Endothelial cell of umbilical vein (primary cell): ENCODE measurements around the gene DNMT1. TPM values are rescaled to one million over a fixed set of nuclear protein-coding genes. Genes with fewer than 3 reads are reported as not detected.

Source experiments
- BruUV-seq: library from RNA; stranded (reverse); fragments of 400-500 nt; replicated peaks from 2 replicates; lab custom pipeline; 2021; lab: Mats Ljungman, UMichigan
- CTCF ChIA-PET: fragments of 300-600, 350-600 bp; sonication (Branson Sonifier 250); formaldehyde crosslinking; loops from one replicate; lab custom pipeline; 2021; ENCODE audit warnings: antibody characterized with exemption, inconsistent platforms; lab: Charles Lee
- POLR2A ChIA-PET: fragments of 300-600, 350-600 bp; sonication (Branson Sonifier 250); formaldehyde crosslinking; loops from one replicate; lab custom pipeline; 2021; ENCODE audit warnings: antibody characterized with exemption, inconsistent platforms; lab: Charles Lee
- DNase-seq: peaks from one replicate; pipeline ENCODE4 v3.0.0-alpha.2; 2011; ENCODE audit warnings: low read depth, low spot score
- FAIRE-seq: peaks from 2 replicates; lab custom pipeline; 2011; peaks lifted over from hg19 to GRCh38; lab: Jason Lieb, UNC
- H2AFZ ChIP-seq: 2 replicates; pipeline ENCODE4 v1.6.0; 2012; ENCODE audit warnings: low read depth, low read length, control low read depth, inconsistent platforms
- H3K27ac ChIP-seq: 2 replicates; pipeline ENCODE4 v1.5.1; 2011; ENCODE audit warnings: low read depth, mild to moderate bottlenecking, control low read depth, low read length, moderate library complexity; ENCODE audit not compliant: insufficient read depth
- H3K27me3 ChIP-seq, 2 experiments: 2 replicates each; pipeline versions ENCODE4 v1.6.0 to v1.6.1; 2011; ENCODE audit warnings: low read length in 2 of 2, mixed read lengths in 1 of 2; ENCODE audit not compliant: control insufficient read depth in 2 of 2, insufficient read depth in 2 of 2
- H3K36me3 ChIP-seq, 2 experiments: 2 replicates in 1 of 2; 3 replicates in 1 of 2; pipeline ENCODE4 v1.5.1; 2011; ENCODE audit warnings: low read length in 2 of 2, mild to moderate bottlenecking in 1 of 2, moderate library complexity in 1 of 2; ENCODE audit not compliant: control insufficient read depth in 2 of 2, insufficient read depth in 2 of 2; ENCODE audit errors: extremely low read depth in 1 of 2
- H3K4me1 ChIP-seq: 3 replicates; pipeline ENCODE4 v1.5.1; 2011; ENCODE audit warnings: mild to moderate bottlenecking, low read length; ENCODE audit not compliant: control insufficient read depth, insufficient read depth; ENCODE audit errors: extremely low read depth
- H3K4me2 ChIP-seq: 2 replicates; pipeline ENCODE4 v1.6.1; 2011; ENCODE audit warnings: low read length, control low read depth, mixed read lengths; ENCODE audit not compliant: insufficient read depth
- H3K4me3 ChIP-seq, 3 experiments: fragments of 200-600 bp in 1 of 3; sonication (generic), shearing (Covaris generic) in 1 of 3; replicated peaks in 1 of 3; 2 replicates each; pipeline ENCODE4 v1.5.1; 2011 to 2016; ENCODE audit warnings: control low read depth in 3 of 3, low read length in 3 of 3, mild to moderate bottlenecking in 2 of 3, inconsistent platforms in 1 of 3, low read depth in 1 of 3, moderate library complexity in 1 of 3; ENCODE audit not compliant: insufficient read depth in 1 of 3
- H3K79me2 ChIP-seq: 2 replicates; pipeline ENCODE4 v1.6.0; 2012; ENCODE audit warnings: low read length, inconsistent platforms; ENCODE audit not compliant: control insufficient read depth, insufficient read depth
- H3K9ac ChIP-seq: replicated peaks from 2 replicates; pipeline ENCODE3; 2011; ENCODE audit warnings: low read length, control low read depth; ENCODE audit not compliant: insufficient read depth; ENCODE audit errors: extremely low read depth
- H3K9me1 ChIP-seq: replicated peaks from 3 replicates; pipeline ENCODE4 v1.6.0; 2011; ENCODE audit warnings: mild to moderate bottlenecking, low read length; ENCODE audit not compliant: control insufficient read depth, insufficient read depth; ENCODE audit errors: extremely low read depth
- H3K9me3 ChIP-seq: replicated peaks from 2 replicates; pipeline ENCODE4 v1.5.1; 2012; ENCODE audit warnings: low read length, inconsistent platforms; ENCODE audit not compliant: control insufficient read depth, insufficient read depth
- H4K20me1 ChIP-seq: replicated peaks from 2 replicates; pipeline ENCODE3; 2011; ENCODE audit warnings: mild to moderate bottlenecking, low read length; ENCODE audit not compliant: control insufficient read depth, insufficient read depth; ENCODE audit errors: extremely low read depth
- CTCF ChIP-seq, 2 donors: IDR thresholded peaks; 1 replicate in 1 of 2; 2 replicates in 1 of 2; pipeline ENCODE4 v1.5.1; 2011; ENCODE audit warnings: low read length in 2 of 2, mild to moderate bottlenecking in 2 of 2, moderate library complexity in 2 of 2, control low read depth in 1 of 2, inconsistent platforms in 1 of 2, low read depth in 1 of 2; ENCODE audit not compliant: insufficient read depth in 1 of 2; ENCODE audit errors: extremely low read depth in 1 of 2
- EZH2 ChIP-seq: IDR thresholded peaks from 2 replicates; pipeline ENCODE4 v1.6.1; 2012; ENCODE audit warnings: borderline replicate concordance, low read depth, mild to moderate bottlenecking, moderate library complexity, low read length, inconsistent platforms; ENCODE audit not compliant: severe bottlenecking
- FOS ChIP-seq: IDR thresholded peaks from 2 replicates; pipeline ENCODE4 v1.6.1; 2011; ENCODE audit warnings: mild to moderate bottlenecking, low read length, moderate library complexity, borderline replicate concordance; ENCODE audit not compliant: insufficient read depth
- GATA2 ChIP-seq: IDR thresholded peaks from 2 replicates; pipeline ENCODE4 v1.7.0; 2011; ENCODE audit warnings: low read depth, mild to moderate bottlenecking, moderate library complexity, mixed read lengths, low read length; ENCODE audit not compliant: insufficient read length, insufficient read depth
- JUN ChIP-seq: IDR thresholded peaks from 2 replicates; pipeline ENCODE4 v1.6.1; 2011; ENCODE audit warnings: borderline replicate concordance, low read depth; ENCODE audit not compliant: insufficient read length, insufficient read depth
- MYC ChIP-seq: IDR thresholded peaks from one replicate; pipeline ENCODE4 v1.6.1; 2011; ENCODE audit warnings: mild to moderate bottlenecking, low read depth, low read length
- POLR2A ChIP-seq: IDR thresholded peaks from 2 replicates; pipeline ENCODE4 v1.6.1; 2012; ENCODE audit warnings: low read depth, mild to moderate bottlenecking, control low read depth, low read length
- POLR2AphosphoS5 ChIP-seq: IDR thresholded peaks from 2 replicates; pipeline ENCODE4 v1.6.1; 2012; ENCODE audit warnings: low read depth, mild to moderate bottlenecking, control low read depth, low read length, moderate library complexity; ENCODE audit not compliant: insufficient read depth
- dilution Hi-C: fragments of 300-500 bp; cut with MboI; formaldehyde crosslinking; loops from one replicate; pipeline ENCODE4 v1.15.0; 2019; ENCODE audit warnings: low sequenced_read_pairs; ENCODE audit not compliant: extremely low pct_ligation_motif_present
- intact Hi-C: fragments of 100-400 bp; cut with micrococcal nuclease; formaldehyde crosslinking; loops from one replicate; pipeline ENCODE4 v1.10.0; 2022
- polyA plus RNA-seq, 4 experiments: library from polyadenylated mRNA; depleted of rRNA in 3 of 4; stranded (reverse) in 3 of 4; unstranded in 1 of 4; fragments of >200 nt; gene quantifications; 2 replicates each; pipeline versions ENCODE4 v1.2.1 to v1.2.3, GENCODE V29; 2011 to 2012; ENCODE audit warnings: missing spikeins in 1 of 4
- total RNA-seq: library from RNA; stranded (reverse); gene quantifications from 2 replicates; pipeline ENCODE4 v1.2.3, GENCODE V29; 2021
- TF ChIP-seq, protein P1 (sequence below): IDR thresholded peaks from 2 replicates; pipeline ENCODE4 v1.6.1; 2011; ENCODE audit not compliant: insufficient read depth, insufficient read length

The DNMT1 gene
- total and polyA plus RNA-seq, 2 donors (not counting 3 experiments of a cell fraction or from before 2014, with no cell fraction given), result 53.4 to 165 TPM

DNA sequence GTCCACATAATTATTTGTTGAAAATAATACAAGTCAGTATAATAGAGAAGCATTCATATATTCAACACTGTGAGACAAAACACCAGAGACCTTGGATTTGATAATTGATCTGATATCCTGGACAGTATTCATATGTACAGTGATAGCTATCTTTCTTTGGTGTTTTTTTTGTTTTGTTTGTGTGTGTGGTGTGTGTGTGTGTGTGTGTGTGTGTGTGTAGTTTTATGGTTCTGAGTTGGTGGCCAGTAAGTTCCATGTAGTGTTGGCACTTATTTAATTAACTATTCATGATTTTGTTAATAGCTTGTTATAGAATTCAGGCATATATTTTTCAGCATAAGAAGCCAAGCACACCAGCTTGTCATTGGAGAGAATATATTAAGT, 90.6 kb downstream of the DNMT1 start:
- Histone ChIP-seq H3K9me3 (no peaks in the 10 kb centered on the region), H3K36me3 (peaks cover 0 to 12% of the 10 kb centered on the region in 2 experiments), H3K4me1 (peaks cover 9% of the 10 kb centered on the region), H3K4me2 (no peak overlapping the region), H3K9me1 (no peaks in the 10 kb centered on the region), H3K9ac (no peak overlapping the region), H3K27me3 (peaks cover 0 to 3% of the 10 kb centered on the region in 2 experiments), H3K79me2 (peaks cover 24% of the 10 kb centered on the region), H3K27ac (no peak overlapping the region), H2AFZ (no peak overlapping the region), H4K20me1 (no peaks in the 10 kb centered on the region), H3K4me3 (no peak overlapping the region)
- BruUV-seq, result no TSS peak
- TF ChIP-seq FOS (no peak), POLR2AphosphoS5 (no peak), EZH2 (no peak), MYC (no peak), JUN (no peak), POLR2A (no peak), CTCF (IDR thresholded peaks at IDR 0.05; ENCODE audit: extremely low read depth in 1 of 2, insufficient read depth in 1 of 2, low read depth in 1 of 2, low read length in 2 of 2) (no peak), GATA2 (no peak)
- TF ChIP-seq, protein P1, sequence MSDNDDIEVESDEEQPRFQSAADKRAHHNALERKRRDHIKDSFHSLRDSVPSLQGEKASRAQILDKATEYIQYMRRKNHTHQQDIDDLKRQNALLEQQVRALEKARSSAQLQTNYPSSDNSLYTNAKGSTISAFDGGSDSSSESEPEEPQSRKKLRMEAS, result no peak
- FAIRE-seq (no peak), DNase-seq (no peak)
- dilution Hi-C loops (no loop called here), intact Hi-C loops (loop anchor here (10.0 kb wide), 1 partner anchor 91 kb away; the partner anchor contains the start of gene DNMT1)
- POLR2A ChIA-PET, result no interaction called here
- CTCF ChIA-PET, result interaction anchor here (0.8 to 1.4 kb wide), 5 partner anchors 8 to 146 kb away, joined by 3 to 7 read pairs (median 3); partner anchors contain the start of gene EIF3G
